ENCODE measurements around the gene STK16. TPM values are rescaled to one million over a fixed set of nuclear protein-coding genes. Genes with fewer than 3 reads are reported as not detected.

STK16 gene
- total RNA-seq, 1 experiment from 2014 or later = 21.6 TPM

DNA sequence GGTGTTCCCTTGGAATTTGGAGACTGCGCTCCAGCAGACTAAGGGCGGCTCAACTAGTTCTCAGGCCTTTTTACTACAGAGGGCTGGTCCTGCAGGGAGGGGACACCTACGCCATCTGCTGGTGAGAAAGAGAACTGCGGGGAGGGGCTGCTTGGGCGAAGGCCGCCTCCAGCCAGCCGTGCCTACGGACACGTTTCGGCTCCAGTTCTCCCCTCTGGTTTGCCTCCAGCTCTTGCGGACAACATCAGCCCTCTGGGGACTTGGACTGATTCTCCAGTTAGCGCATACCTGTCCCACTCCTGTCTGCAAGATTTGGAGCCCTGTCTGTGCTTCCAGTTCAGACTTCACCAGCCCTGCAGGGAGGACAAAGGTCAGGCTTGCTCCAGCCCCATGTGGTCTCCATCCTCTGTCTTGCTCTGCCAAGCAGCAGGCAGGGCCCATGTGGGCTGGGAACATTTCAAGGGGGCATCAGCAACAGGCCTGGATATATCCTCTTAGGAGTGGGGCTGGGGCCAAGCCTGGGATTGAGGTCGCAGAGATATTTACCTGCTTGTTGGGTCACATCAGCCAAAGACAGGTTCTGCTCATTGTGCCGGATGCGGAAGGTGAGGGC is 53.6 kb downstream of the STK16 start:
- Histone ChIP-seq H2BK120ac (ENCODE audit: low read depth, low read length, poor library complexity, severe bottlenecking) (no peak overlapping the region), H3K14ac (ENCODE audit: insufficient read depth, low read length) (peak overlapping the region; percentile 49; the same call in 1 of the 2 replicates), H2BK20ac (ENCODE audit: low read depth, low read length, poor library complexity, severe bottlenecking) (no peak overlapping the region), H3K27me3 (ENCODE audit: insufficient read depth, low read length) (no peaks in the 10 kb centered on the region; the same call in 1 of the 2 replicates), H3K23ac (ENCODE audit: insufficient read length, low read depth, low read length) (no peak overlapping the region), H3K9me3 (ENCODE audit: control insufficient read depth, low read depth, low read length) (no peaks in the 10 kb centered on the region), H2AFZ (ENCODE audit: low read length) (no peak overlapping the region), H3K18ac (ENCODE audit: insufficient read length, low read depth, low read length) (no peak overlapping the region), H3K4ac (ENCODE audit: low read depth, low read length) (no peak overlapping the region), H3K56ac (ENCODE audit: insufficient read length, low read depth, low read length) (no peak overlapping the region), H3T11ph (ENCODE audit: low read length) (no peak overlapping the region), H3K9ac (ENCODE audit: extremely low read depth, insufficient read length, low read length) (no peak overlapping the region), H4K20me1 (ENCODE audit: control insufficient read depth, insufficient read depth, insufficient read length) (no peaks in the 10 kb centered on the region), H2BK15ac (ENCODE audit: low read depth, low read length) (no peak overlapping the region), H3K23me2 (ENCODE audit: insufficient read length, low read depth, low read length, poor library complexity, severe bottlenecking) (peaks cover 6% of the 10 kb centered on the region), H4K91ac (ENCODE audit: insufficient read length, low read depth, low read length) (no peak overlapping the region), H2BK12ac (ENCODE audit: insufficient read length, low read depth, low read length) (no peak overlapping the region), H3K79me2 (ENCODE audit: insufficient read depth, low read length) (no peaks in the 10 kb centered on the region), H4K5ac (ENCODE audit: insufficient read length, low read depth, low read length) (no peak overlapping the region), H3K79me1 (ENCODE audit: insufficient read depth, low read depth, low read length, poor library complexity, severe bottlenecking) (no peaks in the 10 kb centered on the region), H2AK5ac (ENCODE audit: insufficient read length, low read length) (no peak overlapping the region), H3K4me1 (ENCODE audit: insufficient read depth, low read length) (no peaks in the 10 kb centered on the region), H4K8ac (replicated peaks; ENCODE audit: insufficient read length, low read depth, low read length) (no peak overlapping the region), H2BK5ac (ENCODE audit: insufficient read length, low read length) (no peak overlapping the region), H3K27ac (ENCODE audit: insufficient read length, low read depth, low read length) (no peak overlapping the region), H3K4me2 (ENCODE audit: insufficient read depth, insufficient read length, low read length) (peak overlapping the region; percentile 21)
- Mint-ChIP-seq H3K4me1 (peaks cover 18 to 26% of the 10 kb centered on the region in 2 experiments), H3K27me3 (ENCODE audit: low read depth) (peaks cover 67% of the 10 kb centered on the region), H3K9me3 (peaks cover 0 to 5% of the 10 kb centered on the region in 2 experiments; a peak in 2 of 5 replicates), H3K4me3 (peak overlapping the region; percentile 26 to 62; a peak in 4 of 5 replicates), H3K27ac (no peak overlapping the region), H3K36me3 (ENCODE audit: insufficient read depth in 1 of 3, low read depth in 3 of 3) (peaks cover 0 to 4% (median 2%) of the 10 kb centered on the region in 3 experiments; a peak in 2 of 7 replicates)
- peak; percentile 89 for DNase-seq
- no CpG with 5 or more reads among the region's 15 CpGs for WGBS (ENCODE audit: extremely low coverage, insufficient read length, low lambda C conversion rate)
- TF ChIP-seq, protein P1, sequence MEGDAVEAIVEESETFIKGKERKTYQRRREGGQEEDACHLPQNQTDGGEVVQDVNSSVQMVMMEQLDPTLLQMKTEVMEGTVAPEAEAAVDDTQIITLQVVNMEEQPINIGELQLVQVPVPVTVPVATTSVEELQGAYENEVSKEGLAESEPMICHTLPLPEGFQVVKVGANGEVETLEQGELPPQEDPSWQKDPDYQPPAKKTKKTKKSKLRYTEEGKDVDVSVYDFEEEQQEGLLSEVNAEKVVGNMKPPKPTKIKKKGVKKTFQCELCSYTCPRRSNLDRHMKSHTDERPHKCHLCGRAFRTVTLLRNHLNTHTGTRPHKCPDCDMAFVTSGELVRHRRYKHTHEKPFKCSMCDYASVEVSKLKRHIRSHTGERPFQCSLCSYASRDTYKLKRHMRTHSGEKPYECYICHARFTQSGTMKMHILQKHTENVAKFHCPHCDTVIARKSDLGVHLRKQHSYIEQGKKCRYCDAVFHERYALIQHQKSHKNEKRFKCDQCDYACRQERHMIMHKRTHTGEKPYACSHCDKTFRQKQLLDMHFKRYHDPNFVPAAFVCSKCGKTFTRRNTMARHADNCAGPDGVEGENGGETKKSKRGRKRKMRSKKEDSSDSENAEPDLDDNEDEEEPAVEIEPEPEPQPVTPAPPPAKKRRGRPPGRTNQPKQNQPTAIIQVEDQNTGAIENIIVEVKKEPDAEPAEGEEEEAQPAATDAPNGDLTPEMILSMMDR (conservative IDR thresholded peaks at IDR 0.05) = peak; percentile 98
